ENCODE data around the gene CARD14. TPM values are rescaled to one million over a fixed set of nuclear protein-coding genes. Genes with fewer than 3 reads are reported as not detected.
"Not testable (repeated sequence)": the region's sequence is repeated elsewhere in the genome, so short reads cannot be mapped to it uniquely, and the experiment has no call there.

CARD14 gene
- total RNA-seq, 1 experiment from 2014 or later: 0.10 TPM

DNA sequence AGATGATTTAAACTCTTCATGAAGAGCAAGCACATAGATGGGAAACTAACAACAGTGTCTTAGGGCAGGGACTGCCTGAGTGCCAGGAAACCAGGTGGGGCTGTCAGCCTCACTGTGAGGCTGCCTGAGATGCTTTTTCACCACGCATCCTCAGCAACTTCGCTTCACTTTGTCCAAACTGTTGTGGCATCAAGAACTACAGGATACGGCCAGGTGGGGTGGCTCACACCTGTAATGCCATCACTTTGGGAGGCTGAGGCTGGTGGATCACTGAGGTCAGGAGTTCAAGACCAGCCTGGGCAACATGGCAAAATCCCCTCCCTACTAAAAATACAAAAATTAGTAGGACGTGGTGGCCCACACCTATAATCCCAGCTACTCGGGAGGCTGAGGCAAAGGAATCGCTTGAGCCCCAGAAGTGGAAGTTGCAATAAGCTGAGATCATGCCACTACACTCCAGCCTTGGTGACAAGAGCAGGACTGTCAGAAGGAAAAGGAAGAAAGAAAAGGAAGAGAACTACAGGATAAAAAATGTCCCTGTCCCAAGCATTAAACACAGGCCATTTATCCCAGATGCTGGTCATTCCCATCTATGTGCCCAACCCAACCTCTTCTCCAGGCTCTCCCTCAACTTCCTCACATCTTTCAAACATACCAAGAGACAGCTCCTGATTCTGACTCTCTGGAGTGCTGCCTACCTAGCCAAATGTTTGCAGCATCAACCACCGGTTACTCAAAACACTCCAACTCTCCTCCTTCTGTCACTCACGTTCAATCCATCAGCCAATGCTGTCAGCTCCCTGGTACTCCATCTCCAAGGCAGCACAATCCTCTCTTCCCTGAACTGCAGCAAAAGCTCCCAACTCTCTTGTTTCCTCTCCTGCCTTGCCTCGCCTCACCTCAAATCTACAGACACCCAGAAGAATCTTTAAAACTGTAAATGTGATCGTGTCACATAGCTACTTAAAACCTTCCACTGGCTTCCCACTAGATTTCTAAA, 24.5 kb upstream of the CARD14 start:
- DNase-seq: no peak
- peak overlapping the region; percentile 96 for H3K4me3 ChIP-seq
- no peaks in the 10 kb centered on the region for H3K9me3 ChIP-seq
- H3K36me3 ChIP-seq: peaks cover 71% of the 10 kb centered on the region
- H3K27me3 ChIP-seq: no peaks in the 10 kb centered on the region

DNA sequence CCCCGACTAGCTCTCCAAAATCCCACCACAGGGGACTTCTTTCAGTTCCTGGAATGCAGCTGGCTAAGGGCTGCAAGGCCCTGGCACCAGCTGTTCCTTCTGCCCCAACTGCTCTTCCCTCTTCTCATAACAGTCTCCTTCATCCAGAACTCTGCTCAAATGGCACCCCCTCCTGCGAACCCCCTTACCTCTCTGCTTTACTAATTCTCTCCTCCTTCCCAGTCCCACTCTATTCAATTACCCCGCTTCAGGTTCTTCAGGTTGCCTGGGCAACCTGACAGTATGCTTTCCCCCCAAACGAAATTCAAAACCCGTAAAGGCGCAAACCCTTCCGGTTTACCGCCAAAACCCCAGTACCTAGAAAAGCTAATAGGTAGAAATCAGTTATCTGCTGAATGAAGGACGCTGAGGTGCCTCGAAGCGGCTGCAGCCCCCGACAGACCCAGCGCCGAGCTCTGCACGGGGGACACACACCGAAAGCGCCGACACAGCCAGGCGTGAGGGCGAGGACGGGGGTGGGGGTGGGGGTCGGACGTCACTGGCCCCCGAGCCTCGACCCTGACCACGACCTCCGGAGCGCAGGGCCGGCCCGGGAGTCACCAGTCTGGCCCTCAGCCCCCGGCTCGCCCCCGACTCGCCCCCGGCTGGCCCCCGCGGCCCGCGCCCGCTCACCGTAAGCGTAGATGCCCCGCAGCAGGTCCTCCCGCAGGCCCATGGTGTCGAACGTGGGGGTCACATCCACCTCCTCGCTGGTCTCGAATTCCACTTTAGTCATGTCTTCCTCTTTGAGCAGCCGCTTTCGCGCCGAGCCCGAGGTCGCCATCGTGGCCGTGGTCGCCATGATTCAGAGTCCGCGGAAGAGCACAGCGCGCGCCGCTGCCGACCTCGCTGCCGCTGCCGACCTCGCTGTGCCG, 23.5 kb upstream of the CARD14 start:
- DNase-seq: no peak
- Histone ChIP-seq H3K9me3 (no peaks in the 10 kb centered on the region), H3K36me3 (peaks cover 61% of the 10 kb centered on the region), H3K4me3 (peak overlapping the region; percentile 96), H3K27me3 (no peaks in the 10 kb centered on the region)

DNA sequence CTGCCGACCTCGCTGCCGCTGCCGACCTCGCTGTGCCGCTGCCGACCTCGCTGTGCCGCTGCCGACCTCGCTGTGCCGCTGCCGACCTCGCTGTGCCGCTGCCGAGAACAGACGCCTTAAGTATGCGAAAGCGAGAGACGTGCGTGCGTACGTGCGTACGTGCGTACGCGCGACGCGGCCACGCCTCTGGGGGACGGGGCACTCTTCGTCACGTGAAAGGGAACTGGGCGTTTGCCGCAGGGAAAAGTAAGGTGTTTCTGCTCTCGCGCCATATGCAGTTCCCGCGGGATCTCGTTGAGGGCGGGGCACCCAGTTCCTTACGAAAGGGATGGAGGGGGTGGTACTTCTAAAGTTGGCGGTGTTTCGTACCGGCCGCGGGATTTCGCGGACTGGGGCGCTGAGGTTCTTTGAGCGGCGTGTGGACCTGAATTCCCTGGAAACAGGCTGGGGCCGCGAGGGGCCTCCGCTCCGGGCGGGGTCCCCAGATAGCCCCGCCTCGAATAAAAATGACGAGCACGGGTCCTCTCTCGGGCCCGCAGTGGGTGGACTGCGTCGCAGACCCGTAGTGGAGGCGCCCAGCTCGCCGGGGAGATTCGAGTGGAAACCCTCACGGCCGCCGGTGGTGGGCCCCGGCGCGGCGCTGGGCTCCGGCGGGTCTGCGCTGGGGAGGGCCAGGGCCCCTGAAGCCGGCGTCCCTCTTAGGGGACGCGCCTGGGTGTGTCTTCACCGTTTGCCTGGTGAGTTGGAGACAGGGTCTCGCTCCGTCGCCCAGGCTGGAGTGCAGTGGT, 22.6 kb upstream of the CARD14 start, which contains the start of gene EIF4A3:
Gene EIF4A3, minus strand, starts transcription at position 94 of the 788 bp plus-strand sequence. CDS start 167 bp downstream, outside the sequence.
- Histone ChIP-seq H3K36me3 (peaks cover 52% of the 10 kb centered on the region), H3K9me3 (0 out of 2 replicates have a peak, but pooled peaks cover 1% of the 10 kb centered on the region), H3K27me3 (no peaks in the 10 kb centered on the region), H3K4me3 (peak within 1 kb of the TSS; percentile 96)
- DNase-seq: peak; percentile 99

DNA sequence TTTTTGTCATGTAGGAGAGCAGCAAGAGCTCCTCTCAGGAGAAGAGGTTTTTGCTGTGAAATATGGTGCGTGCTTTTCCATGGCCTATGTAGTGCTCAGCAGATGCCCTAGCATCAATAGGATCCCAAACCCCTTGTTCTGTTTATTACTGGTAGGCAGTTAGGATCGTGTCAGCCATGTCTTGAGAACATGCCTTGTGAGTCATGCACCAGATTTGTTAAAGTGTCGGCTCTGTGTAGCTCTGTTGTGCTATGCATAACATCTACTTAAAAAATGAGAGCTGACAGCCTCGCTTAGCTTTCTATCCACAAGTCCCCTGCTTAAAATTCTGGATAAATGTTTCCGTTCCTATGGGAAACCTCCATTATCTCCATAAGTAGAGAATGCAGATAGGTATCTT, 18.5 kb upstream of the CARD14 start:
- Histone ChIP-seq H3K4me3 (no peak overlapping the region), H3K36me3 (peaks cover 11% of the 10 kb centered on the region), H3K9me3 (peaks cover 4% of the 10 kb centered on the region; the same call in 1 of the 2 replicates), H3K27me3 (no peaks in the 10 kb centered on the region)
- DNase-seq: no peak

DNA sequence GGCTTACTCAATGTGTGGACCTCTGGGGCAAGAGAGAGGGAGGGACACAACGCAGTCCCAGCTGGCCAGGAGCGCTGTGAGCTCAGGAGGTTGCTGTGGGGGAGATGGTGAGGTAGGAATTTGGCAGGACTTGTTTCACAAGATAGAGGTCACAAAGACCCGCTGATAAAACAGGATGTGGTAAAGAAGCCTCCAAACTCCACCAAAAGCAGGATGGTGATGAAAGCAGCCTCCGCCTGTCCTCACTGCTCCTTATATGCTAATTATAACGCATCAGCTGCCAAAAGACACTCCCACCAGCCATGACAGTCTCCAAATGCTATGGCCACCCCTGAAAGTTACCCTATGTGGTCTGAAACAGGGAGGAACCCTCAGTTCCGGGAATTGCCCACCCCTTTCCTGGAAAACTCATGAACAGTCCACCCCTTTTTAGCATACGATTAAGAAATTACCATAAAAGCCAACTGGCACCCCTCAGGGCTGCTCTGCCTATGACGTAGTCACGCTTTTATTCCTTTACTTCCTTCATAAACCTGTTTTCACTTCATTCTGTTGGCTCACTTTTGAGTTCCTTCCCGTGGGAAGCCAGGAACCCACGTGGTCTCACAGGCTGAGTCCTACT, 17.6 kb upstream of the CARD14 start:
- Histone ChIP-seq H3K4me3 (no peak overlapping the region), H3K9me3 (peaks cover 8% of the 10 kb centered on the region; the same call in 1 of the 2 replicates), H3K27me3 (no peaks in the 10 kb centered on the region), H3K36me3 (peaks cover 10% of the 10 kb centered on the region)
- no peak for DNase-seq

DNA sequence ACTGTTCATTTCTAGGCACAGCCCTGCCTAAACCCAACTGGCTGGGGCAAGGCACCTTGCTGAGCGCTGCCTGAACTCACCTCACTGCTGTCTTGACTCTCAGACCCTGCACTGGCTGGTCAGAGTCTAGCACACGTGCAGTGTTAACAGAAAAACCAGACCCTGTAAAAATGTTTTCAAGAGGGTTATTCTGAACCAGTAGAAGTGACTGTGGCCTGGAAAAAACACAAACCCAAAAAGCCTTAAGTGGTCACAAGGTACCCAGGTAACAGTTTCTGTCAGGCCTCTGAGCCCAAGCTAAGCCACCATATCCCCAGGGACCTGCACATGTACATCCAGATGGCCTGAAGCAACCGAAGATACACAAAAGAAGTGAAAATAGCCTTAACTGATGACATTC, 16.8 kb upstream of the CARD14 start:
- Histone ChIP-seq H3K9me3 (peaks cover 8% of the 10 kb centered on the region; the same call in 1 of the 2 replicates), H3K27me3 (no peaks in the 10 kb centered on the region), H3K4me3 (no peak overlapping the region), H3K36me3 (peaks cover 6% of the 10 kb centered on the region)
- DNase-seq: no peak

DNA sequence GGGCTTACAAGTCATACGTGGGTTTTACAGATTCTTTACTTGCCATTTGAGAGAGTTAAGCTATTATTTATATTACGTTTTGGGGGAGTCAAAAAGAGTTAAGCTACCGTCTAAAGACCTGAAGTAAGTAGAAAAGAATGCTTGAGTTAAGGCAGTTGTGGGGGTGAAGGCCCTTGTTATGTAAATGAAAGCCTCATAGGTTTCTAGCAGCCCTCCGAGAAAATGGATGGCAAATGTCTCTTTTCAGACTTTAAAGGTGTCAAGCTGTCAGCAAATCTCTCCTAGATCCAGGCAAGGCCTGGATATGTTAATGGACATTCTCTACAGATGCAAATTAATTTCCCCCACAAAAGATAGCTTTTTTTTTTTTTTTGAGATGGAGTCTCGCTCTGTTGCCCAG, 15.7 kb upstream of the CARD14 start:
- H3K4me3 ChIP-seq: no peak overlapping the region
- H3K27me3 ChIP-seq: no peaks in the 10 kb centered on the region
- no peak for DNase-seq
- no peaks in the 10 kb centered on the region for H3K36me3 ChIP-seq
- H3K9me3 ChIP-seq: peaks cover 8% of the 10 kb centered on the region; the same call in 1 of the 2 replicates

DNA sequence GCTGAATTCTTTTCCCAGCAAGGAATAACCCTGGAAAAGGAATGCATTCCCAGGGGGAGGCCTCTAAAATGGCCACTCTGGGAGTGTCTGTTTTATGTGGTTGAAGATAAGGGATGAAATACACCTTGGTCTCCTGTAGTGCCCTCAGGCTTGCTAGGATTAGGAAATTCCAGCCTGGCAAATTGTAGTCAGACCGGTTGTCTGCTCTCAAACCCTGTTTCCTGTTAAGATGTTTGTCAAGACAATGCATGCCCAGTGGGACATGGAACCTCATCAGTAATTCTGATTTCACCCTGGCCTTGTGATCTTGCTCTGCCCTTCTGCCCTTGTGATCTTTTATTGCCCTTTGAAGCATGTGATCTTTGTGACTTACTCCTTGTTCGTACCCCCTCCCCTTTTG, 14.2 kb upstream of the CARD14 start:
- not testable (repeated sequence) for H3K36me3 ChIP-seq, H3K27me3 ChIP-seq, H3K4me3 ChIP-seq, DNase-seq, H3K9me3 ChIP-seq

DNA sequence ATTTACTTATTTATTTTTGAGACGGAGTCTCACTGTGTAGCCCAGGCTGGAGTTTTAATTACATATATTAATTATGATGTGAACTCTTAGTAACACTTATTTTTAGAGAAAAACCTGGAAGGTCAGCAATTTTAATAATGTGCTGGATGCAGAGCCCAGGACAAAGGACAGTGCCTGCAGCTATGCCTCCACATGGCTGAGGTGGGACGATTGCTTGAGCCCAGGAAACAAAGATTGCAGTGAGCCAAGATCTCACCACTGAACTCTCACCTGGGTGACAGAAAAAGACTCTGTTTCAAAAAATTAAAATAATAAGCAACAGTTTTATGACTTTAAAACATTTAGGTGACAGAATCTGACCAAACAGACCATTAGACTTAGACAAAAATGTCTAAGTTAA, 11.0 kb upstream of the CARD14 start:
- no peak for DNase-seq
- H3K27me3 ChIP-seq: no peaks in the 10 kb centered on the region
- H3K9me3 ChIP-seq: peaks cover 6% of the 10 kb centered on the region; the same call in 1 of the 2 replicates
- no peak overlapping the region for H3K4me3 ChIP-seq
- no peaks in the 10 kb centered on the region for H3K36me3 ChIP-seq

DNA sequence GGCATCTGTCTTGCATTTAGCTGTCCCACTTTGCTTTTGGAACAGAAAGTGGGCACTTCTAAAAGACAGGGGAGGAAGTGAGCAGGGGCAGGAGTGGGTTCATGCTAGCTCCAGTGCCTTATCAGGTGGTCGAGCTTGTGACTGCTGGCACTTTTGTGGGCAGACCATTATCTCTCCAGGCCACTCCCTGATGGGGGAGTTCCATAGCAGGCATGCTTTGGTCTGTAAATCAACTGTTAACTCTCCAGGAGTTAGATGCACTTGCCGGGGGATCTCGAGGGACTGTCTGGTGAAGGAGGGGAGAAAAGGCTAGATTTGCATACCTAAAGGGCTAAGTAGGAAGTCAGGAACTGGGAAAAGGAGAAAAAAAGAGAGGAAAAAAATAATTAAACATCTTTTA, 9.3 kb upstream of the CARD14 start:
- DNase-seq: no peak
- no peaks in the 10 kb centered on the region for H3K27me3 ChIP-seq
- no peak overlapping the region for H3K4me3 ChIP-seq
- peaks cover 6% of the 10 kb centered on the region; the same call in 1 of the 2 replicates for H3K9me3 ChIP-seq
- H3K36me3 ChIP-seq: no peaks in the 10 kb centered on the region

DNA sequence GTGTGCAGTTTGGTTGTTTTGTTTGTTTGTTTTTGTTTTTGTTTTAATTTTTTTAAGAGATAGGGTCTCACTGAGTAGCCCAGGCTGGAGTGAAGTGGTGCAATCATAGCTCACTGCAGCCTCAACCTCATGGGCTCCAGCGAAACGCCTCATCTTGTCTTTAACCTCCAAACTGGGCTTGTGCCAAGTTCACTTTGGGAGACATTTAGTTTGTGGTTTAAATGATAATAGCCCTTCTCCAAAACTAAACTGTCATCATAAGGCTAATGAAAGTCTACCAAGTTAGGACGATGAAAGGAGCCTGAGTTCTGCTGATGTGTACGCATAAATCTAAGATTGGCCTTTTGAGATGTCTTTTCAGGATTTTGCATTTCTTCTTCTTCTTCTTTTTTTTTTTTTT, 6.5 kb upstream of the CARD14 start:
- H3K36me3 ChIP-seq: no peaks in the 10 kb centered on the region
- DNase-seq: no peak

DNA sequence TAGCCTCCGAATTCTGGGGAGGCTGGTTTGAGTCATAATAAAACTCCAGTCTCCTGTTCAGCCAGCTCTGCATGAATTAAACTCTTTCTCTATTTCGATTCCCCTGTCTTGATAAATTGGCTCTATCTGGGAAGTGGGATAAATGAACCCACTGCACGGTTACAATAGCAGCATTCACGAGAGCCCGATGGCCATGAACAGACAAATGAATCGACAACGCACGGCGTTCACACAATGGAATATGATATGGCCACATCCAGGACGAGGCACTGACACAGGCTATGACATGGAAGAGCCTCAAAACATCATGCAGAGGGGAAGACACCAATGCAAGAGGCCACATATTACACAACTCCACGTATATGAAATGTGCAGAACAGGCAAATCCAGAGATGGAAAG, 5.6 kb upstream of the CARD14 start:
- no peak overlapping the region for H3K4me3 ChIP-seq
- DNase-seq: no peak
- H3K36me3 ChIP-seq: no peaks in the 10 kb centered on the region
- H3K27me3 ChIP-seq: no peaks in the 10 kb centered on the region
- H3K9me3 ChIP-seq: no peaks in the 10 kb centered on the region

More for the DNA sequence above, 6.5 kb upstream of the CARD14 start:
- Histone ChIP-seq H3K27me3 (no peaks in the 10 kb centered on the region), H3K4me3 (no peak overlapping the region), H3K9me3 (no peaks in the 10 kb centered on the region)

DNA sequence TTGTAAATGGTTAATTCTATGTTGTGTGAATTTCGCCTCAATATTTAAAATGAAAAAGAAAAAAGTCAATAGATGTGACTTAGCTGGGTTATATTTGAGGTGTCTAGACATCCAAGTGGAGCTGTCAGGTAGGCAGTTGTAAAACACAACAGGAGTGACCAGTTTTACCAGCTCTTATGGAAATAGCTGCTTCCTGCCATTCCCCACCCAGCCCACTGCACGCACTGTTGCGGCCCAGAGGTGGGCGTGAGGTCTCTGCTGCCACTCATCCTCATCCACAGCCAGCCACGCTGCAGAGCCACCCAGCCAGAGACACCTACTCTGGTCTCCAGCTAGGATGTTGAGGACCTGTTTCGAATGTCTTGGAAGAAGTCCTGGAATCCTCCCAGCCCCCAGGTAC, 3.4 kb upstream of the CARD14 start:
- no peak overlapping the region for H3K4me3 ChIP-seq
- H3K36me3 ChIP-seq: no peaks in the 10 kb centered on the region
- H3K27me3 ChIP-seq: no peaks in the 10 kb centered on the region
- H3K9me3 ChIP-seq: no peaks in the 10 kb centered on the region
- no peak for DNase-seq

DNA sequence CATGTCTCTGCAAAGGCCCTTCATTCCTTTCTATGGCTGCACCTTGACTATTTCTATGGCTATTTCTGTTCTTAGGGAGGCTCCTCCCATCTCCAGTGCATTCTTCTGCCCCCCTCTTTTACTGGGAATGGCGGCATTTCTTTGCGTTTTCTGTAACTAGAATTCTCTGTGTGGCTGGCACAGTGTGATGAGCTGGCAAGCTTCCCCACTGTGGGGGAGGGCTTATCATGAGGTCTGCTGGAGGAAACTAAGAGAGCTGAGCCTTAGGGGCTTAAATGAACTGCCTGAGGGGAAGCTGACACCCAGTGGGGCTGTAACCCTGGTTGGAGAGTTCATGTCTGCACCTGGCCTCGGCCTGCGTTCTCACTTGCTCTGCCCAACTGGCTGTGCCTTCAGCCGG, 1.5 kb upstream of the CARD14 start:
- Histone ChIP-seq H3K4me3 (no peak overlapping the region), H3K27me3 (no peaks in the 10 kb centered on the region), H3K36me3 (no peaks in the 10 kb centered on the region), H3K9me3 (no peaks in the 10 kb centered on the region)
- no peak for DNase-seq

DNA sequence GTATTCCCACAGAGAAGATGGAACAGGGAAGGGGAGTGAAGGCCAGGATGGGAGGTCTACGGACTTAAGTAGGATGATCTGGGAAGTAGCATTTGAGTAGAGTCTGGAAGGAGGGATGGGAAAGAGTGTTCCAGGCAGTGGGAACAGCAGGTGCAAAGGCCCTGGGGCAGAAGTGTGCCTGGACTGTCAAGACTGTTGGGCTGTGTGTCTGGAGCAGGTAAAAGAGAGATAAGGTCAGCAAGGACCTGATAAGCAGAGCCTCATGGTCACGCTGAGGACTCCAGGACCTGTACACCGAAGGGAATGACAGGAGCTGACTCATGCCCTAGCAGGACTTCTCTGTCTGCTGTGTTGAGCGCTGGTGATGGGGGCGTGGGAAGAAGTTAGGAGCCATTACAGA, 723 bp upstream of the CARD14 start:
- DNase-seq: no peak
- Histone ChIP-seq H3K27me3 (no peaks in the 10 kb centered on the region), H3K9me3 (no peaks in the 10 kb centered on the region), H3K4me3 (no peak overlapping the region), H3K36me3 (no peaks in the 10 kb centered on the region)

DNA sequence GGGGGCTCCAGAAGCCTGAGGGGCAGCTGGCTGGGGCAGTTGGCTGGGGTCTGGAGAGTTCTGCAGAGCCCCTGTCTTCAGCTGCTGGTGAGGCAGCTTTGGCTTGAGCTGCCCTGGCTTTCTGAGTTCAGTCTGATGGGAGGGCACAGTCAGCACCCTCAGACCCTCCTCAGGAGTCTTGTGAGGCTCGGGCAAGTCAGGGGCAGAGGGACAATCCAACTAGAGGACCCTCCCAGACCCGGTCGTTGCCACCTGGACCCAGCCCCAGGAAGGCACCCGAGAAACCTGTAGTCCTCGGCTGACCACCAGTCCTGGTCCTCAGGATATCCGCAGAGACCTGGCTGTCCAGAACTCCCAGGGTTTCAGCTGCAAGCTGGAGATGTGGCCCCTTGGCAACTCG, 1.9 kb downstream of the CARD14 start:
- Histone ChIP-seq H3K9me3 (no peaks in the 10 kb centered on the region), H3K27me3 (no peaks in the 10 kb centered on the region), H3K36me3 (no peaks in the 10 kb centered on the region), H3K4me3 (no peak overlapping the region)
- no peak for DNase-seq
